ENCODE data around the gene ZNF300. TPM values are rescaled to one million over a fixed set of nuclear protein-coding genes. Genes with fewer than 3 reads are reported as not detected.

ZNF300 gene
- total RNA-seq: 1 to 10 TPM; 4.7 to 7.9 TPM

GRCh38 chr5:150904479-150905311 lies at the start of gene ZNF300:
Gene ZNF300, minus strand, starts transcription at chr5:150904980. Its CDS starts 1,825 bp downstream, at chr5:150903155.
- DNase-seq (peak; percentile 82 to 90 (median 88)), ATAC-seq (peak; percentile 100)
- intact Hi-C loops (cut with DNase I): no loop called here
- peak within 1 kb of the TSS; percentile 6 to 15 for H3K4me3 ChIP-seq
- H3K27me3 ChIP-seq: no peaks in the 10 kb centered on the region
- peaks cover 4% of the 10 kb centered on the region for H3K4me1 ChIP-seq
- WGBS, 2 donors: 5 to 8% methylated on average over 36 of the region's 36 CpGs
- peak in 1 of 7 experiments; percentile 3 for TF ChIP-seq CTCF (IDR thresholded peaks at IDR 0.05)
- TF ChIP-seq POLR2A (IDR thresholded peaks at IDR 0.05): peak; percentile 20 to 80 (median 53)
- H3K36me3 ChIP-seq (replicated peaks in 1 of 2; ENCODE audit: insufficient read depth in 1 of 2, low read depth in 2 of 2): peaks cover 0 to 2% of the 10 kb centered on the region in 2 donors
- H3K27ac ChIP-seq: peak within 1 kb of the TSS; percentile 6 to 76 (median 62)
- peaks cover 0 to 28% (median 0%) of the 10 kb centered on the region in 3 donors for H3K9me3 ChIP-seq

GRCh38 chr5:150948539-150948938 lies 43.8 kb upstream of the ZNF300 start:
- H3K36me3 ChIP-seq (replicated peaks in 1 of 2; ENCODE audit: insufficient read depth in 1 of 2, low read depth in 2 of 2): no peaks in the 10 kb centered on the region
- no peak overlapping the region for H3K27ac ChIP-seq
- H3K9me3 ChIP-seq: peaks cover 0 to 29% (median 0%) of the 10 kb centered on the region in 3 donors
- ATAC-seq: no peak
- intact Hi-C loops (cut with DNase I): no loop called here
- DNase-seq: no peak
- WGBS, 2 donors: 67 to 72% methylated on average over 2 of the region's 2 CpGs
- no peaks in the 10 kb centered on the region for H3K27me3 ChIP-seq
- TF ChIP-seq POLR2A (IDR thresholded peaks at IDR 0.05) (no peak), CTCF (IDR thresholded peaks at IDR 0.05) (no peak)
- peaks cover 10% of the 10 kb centered on the region for H3K4me1 ChIP-seq
- H3K4me3 ChIP-seq: no peak overlapping the region

- Histone ChIP-seq H3K36me3 (replicated peaks in 1 of 2; ENCODE audit: insufficient read depth in 1 of 2, low read depth in 2 of 2) (peaks cover 2 to 4% of the 10 kb centered on the region in 2 donors), H3K27ac (peak overlapping the region; percentile 71 to 78 (median 74)), H3K4me1 (peaks cover 10% of the 10 kb centered on the region), H3K4me3 (peak overlapping the region; percentile 72 to 98), H3K9me3 (peaks cover 0 to 29% (median 0%) of the 10 kb centered on the region in 3 donors), H3K27me3 (no peaks in the 10 kb centered on the region)
- DNase-seq: peak; percentile 84 to 89 (median 88)
- ATAC-seq: peak; percentile 98
- no peak for TF ChIP-seq CTCF (IDR thresholded peaks at IDR 0.05)
- TF ChIP-seq POLR2A (IDR thresholded peaks at IDR 0.05): peak; percentile 62 to 94 (median 79)
- WGBS, 2 donors: 4 to 5% methylated on average over 24 to 34 of the region's 34 CpGs
- intact Hi-C loops (cut with DNase I): no loop called here
These were observed 41.6 kb upstream of the ZNF300 start for GRCh38 chr5:150946351-150946905.

GRCh38 chr5:150945947-150946346 lies 41.2 kb upstream of the ZNF300 start:
- Histone ChIP-seq H3K4me1 (peaks cover 10% of the 10 kb centered on the region), H3K36me3 (replicated peaks in 1 of 2; ENCODE audit: insufficient read depth in 1 of 2, low read depth in 2 of 2) (peaks cover 2 to 8% of the 10 kb centered on the region in 2 donors), H3K9me3 (peaks cover 0 to 33% (median 0%) of the 10 kb centered on the region in 3 donors), H3K27me3 (no peaks in the 10 kb centered on the region), H3K27ac (peak overlapping the region; percentile 71 to 78 (median 74)), H3K4me3 (peak overlapping the region; percentile 72 to 98)
- WGBS, 2 donors: 28 to 36% methylated on average over 5 of the region's 5 CpGs
- ATAC-seq (peak; percentile 13), DNase-seq (no peak)
- intact Hi-C loops (cut with DNase I): no loop called here
- TF ChIP-seq POLR2A (IDR thresholded peaks at IDR 0.05) (no peak), CTCF (IDR thresholded peaks at IDR 0.05) (no peak)
